Natural killer cell treated with Interleukin-12 subunit alpha and Interleukin-12 subunit beta and Interleukin-15 and Interleukin-18, amount 100 ng/mL, for 72 hours (primary cell): ENCODE results near the gene SIM1. TPM values are rescaled to one million over a fixed set of nuclear protein-coding genes. Genes with fewer than 3 reads are reported as not detected.
A peak's percentile ranks its signal among the peaks of the same experiment; 100 is the strongest.

Experiments
- ATAC-seq, 2 donors: fragments of 150-1000 bp; cut with Tn5 transposase in 1 of 2; sonication (Bioruptor Pico), chemical (Tn5 transposase) in 1 of 2; 2 replicates each; pipeline ENCODE4 v1.10.0; 2021
- DNase-seq: peaks from one replicate; pipeline ENCODE4 v3.0.0; 2022; ENCODE audit warnings: low spot score
- H3K27ac Mint-ChIP-seq, 2 donors: 1 replicate in 1 of 2; 2 replicates in 1 of 2; pipeline ENCODE4 v1.8.0; 2022; ENCODE audit warnings: mixed read lengths in 2 of 2, mild to moderate bottlenecking in 1 of 2, moderate library complexity in 1 of 2
- H3K27me3 Mint-ChIP-seq, 2 donors: 1 replicate in 1 of 2; 2 replicates in 1 of 2; pipeline ENCODE4 v1.8.0; 2022; ENCODE audit warnings: mixed read lengths in 2 of 2
- H3K36me3 Mint-ChIP-seq: one replicate; pipeline ENCODE4 v1.8.0; 2022; ENCODE audit warnings: mixed read lengths
- H3K4me1 Mint-ChIP-seq, 2 donors: 1 replicate in 1 of 2; 2 replicates in 1 of 2; pipeline ENCODE4 v1.8.0; 2022; ENCODE audit warnings: low read depth in 2 of 2, mixed read lengths in 2 of 2, mild to moderate bottlenecking in 1 of 2
- H3K4me3 Mint-ChIP-seq: one replicate; pipeline ENCODE4 v1.8.0; 2022; ENCODE audit warnings: mixed read lengths
- H3K9me3 Mint-ChIP-seq: 2 replicates; pipeline ENCODE4 v1.8.0; 2022; ENCODE audit warnings: mixed read lengths
- total RNA-seq, 2 donors: library from RNA; stranded (reverse); gene quantifications; one replicate each; pipeline ENCODE4 v1.2.3, GENCODE V29; 2022

SIM1 gene
- total RNA-seq, 2 donors from 2014 or later: not detected

DNA sequence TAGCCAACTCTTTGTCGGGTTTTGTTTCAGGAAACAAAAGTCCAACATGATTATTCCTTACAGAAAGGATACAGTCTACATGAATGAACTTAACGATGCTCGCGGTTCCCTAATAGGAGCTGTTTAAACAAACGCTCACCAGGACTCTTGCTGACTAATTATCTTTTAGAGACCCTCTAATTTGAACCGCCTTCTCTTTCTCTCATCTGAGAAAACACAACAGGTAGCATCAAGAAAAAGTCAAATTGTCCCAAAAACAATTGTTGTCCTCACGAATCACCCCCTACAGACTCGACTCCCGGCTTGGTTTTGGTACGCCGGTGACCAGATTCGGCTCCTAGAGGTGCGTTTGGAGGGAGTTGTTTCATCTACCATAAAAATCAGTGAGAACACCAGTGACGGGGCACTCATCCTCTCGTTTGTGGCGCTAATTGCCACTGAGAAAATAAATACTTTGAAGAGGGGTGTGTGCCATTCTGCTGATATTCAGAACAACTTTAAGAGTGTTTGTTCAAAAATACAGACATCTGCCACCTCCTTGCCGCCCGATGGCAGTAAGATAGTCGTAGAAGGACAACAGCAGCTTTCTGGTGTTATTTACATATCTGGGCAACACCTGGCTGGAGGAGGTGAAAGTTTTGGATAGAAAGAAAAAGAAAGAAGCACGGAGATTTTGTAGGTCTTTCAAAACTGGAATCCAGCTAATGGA is 1.1 kb upstream of the SIM1 start:
- Mint-ChIP-seq H3K9me3 (no peaks in the 10 kb centered on the region), H3K4me3 (peak overlapping the region; percentile 22), H3K36me3 (peaks cover 23% of the 10 kb centered on the region), H3K4me1 (peaks cover 5 to 19% of the 10 kb centered on the region in 2 donors), H3K27ac (no peak overlapping the region), H3K27me3 (peaks cover 48 to 67% of the 10 kb centered on the region in 2 donors)
- DNase-seq: no peak
- no peak for ATAC-seq

DNA sequence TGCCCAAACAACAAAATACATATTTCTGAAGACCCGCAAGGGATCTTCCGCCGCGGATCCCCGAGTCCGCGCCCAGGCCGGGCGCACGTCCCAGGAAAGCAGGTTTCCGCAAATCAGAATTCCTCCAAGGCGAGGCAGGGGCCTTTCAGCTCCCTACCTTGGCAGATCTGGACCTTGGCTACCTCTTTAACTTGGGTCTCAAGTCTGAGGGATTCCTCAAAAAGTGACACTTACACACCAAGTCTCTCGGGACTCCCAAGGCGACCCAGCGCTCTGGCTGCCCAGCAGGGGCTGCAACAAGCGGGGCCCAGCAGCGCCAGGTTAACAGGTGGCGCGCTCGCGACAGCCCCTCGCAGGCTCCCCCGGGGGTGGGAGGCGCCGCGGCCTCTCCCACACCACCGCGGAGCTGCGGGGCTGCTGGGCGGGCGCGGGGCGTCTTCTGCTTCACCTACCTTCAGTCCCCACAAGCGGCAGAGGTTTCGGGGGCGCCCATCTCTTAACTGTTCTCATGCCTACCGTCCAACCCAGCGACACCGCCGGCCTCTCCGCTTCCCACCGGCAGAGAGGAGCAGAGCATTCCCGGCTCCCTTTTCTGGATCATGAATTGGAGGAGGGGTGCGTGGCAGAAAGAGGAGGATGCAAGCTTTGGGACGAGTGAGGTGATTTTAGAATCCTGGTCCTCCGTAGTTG is 414 bp downstream of the SIM1 start:
- H3K4me1 Mint-ChIP-seq: peaks cover 5 to 19% of the 10 kb centered on the region in 2 donors
- H3K9me3 Mint-ChIP-seq: peaks cover 4% of the 10 kb centered on the region
- peaks cover 23% of the 10 kb centered on the region for H3K36me3 Mint-ChIP-seq
- no peak for ATAC-seq
- no peak overlapping the region for H3K4me3 Mint-ChIP-seq
- no peak for DNase-seq
- no peak overlapping the region for H3K27ac Mint-ChIP-seq
- H3K27me3 Mint-ChIP-seq: peaks cover 48 to 72% of the 10 kb centered on the region in 2 donors

DNA sequence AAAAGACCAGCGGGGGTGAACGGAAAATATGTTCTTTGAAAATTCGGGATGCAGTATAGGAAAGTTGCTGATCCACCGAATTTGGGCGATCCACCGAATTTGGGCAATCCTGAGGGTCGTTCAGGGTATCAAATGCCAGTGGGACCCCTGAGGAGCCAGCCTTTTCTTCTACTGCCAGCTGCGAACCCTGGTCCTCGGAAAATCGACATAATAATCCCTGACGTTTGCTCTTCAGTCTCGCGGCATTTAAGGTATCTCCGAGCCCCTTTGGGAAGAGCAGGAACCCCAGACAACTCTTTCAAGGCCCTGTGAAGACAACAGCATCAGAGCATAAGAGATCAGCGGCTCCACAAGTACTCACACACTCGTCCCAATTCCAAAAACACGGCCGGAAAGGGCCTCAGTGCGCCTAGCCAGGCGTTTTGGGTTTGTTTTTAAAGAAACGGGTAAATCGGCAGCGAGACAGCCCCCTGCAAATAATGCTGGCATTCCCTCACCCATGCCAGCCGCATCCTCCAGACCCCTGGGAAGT is 1.0 kb downstream of the SIM1 start:
- no peak for ATAC-seq

DNA sequence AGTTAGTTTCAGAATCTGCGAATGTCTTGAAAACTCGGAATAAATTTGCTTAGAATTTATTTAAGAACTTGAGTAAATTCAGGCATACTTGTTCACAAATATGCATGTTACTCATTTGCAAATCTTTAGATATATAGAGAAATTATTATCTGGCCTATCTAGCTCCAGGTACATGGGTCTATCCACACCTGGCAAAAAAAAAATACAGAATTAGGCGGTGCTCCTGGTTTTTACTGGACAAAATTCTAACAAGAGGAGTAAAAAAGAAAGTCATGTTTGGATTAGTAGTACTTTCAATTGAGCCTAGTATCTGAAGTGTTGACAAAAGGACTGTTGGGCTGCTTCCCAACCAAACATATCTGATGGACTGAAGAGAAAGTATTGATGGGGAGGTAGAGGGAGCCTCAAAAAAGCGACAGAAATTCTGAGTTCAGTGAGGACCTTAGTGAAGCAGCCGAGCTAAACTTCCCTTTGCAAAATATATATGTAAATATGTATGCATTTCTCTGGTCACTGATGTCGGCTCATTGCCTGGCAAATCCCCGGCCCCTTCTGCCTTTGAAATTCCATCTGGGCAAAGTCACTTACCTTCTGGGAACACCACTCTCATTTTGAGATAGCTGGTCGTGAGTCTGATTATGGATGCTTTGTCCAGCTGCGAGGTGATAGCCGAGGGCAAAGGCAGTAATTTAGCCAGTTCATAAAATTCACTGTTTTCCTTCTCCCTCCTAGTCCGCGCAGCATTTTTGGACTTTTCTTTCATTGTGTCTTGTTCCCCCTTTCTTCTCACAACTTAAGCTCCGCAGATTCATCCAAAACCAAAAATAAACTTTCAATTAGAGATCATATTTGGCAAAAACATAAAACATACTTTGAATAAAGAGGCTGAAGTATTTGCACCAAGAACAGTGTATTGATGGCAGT is 1.8 kb downstream of the SIM1 start:
- Mint-ChIP-seq H3K36me3 (peaks cover 20% of the 10 kb centered on the region), H3K27me3 (peaks cover 53 to 80% of the 10 kb centered on the region in 2 donors), H3K9me3 (peaks cover 4% of the 10 kb centered on the region), H3K4me3 (no peak overlapping the region), H3K4me1 (peaks cover 6 to 17% of the 10 kb centered on the region in 2 donors), H3K27ac (peak overlapping the region in 1 of 2 donors; percentile 41)
- DNase-seq (no peak), ATAC-seq (no peak)

More for the DNA sequence above, 1.0 kb downstream of the SIM1 start:
- Mint-ChIP-seq H3K4me1 (peaks cover 5 to 19% of the 10 kb centered on the region in 2 donors), H3K27me3 (peaks cover 54 to 79% of the 10 kb centered on the region in 2 donors), H3K4me3 (no peak overlapping the region), H3K27ac (peak overlapping the region in 1 of 2 donors; percentile 41), H3K9me3 (peaks cover 4% of the 10 kb centered on the region), H3K36me3 (peaks cover 23% of the 10 kb centered on the region)
- DNase-seq: no peak

DNA sequence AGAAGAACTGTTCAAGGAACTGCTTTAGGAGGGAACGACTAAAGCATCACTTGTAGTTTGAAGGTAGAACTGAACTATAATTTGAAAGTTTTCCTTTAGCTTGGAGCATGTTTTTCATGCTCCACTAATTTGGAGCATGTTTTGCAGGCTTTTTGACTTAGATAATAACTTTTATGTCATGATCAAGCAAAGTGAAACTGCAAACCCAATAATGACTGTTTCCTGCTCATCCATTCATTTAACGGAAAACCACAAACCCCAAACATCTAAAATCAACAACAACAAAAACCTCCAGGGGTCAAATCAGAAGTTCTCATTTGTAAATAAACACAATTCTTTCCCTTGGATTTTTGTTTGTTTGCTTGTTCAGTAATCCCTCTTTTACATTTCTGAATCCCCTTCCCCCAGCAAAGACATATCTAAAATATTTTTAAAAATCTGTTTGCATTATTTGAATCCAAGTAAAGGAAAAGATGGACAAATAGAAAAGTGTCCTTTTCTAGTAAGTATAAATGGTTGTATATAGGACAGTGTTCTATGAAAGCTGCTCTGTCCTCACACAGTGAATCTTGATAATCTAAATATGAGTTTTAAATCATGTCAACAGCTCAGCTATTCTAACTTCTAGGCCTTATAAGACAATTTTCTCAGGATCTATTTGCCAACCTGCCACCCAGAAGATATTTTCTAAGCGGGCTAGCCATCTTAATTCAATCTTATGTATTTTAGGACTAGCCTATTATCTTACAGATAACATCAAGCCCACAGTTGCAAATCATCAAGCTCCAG is 2.6 kb downstream of the SIM1 start:
- H3K27me3 Mint-ChIP-seq: peaks cover 50 to 80% of the 10 kb centered on the region in 2 donors
- H3K27ac Mint-ChIP-seq: no peak overlapping the region
- peaks cover 7 to 14% of the 10 kb centered on the region in 2 donors for H3K4me1 Mint-ChIP-seq
- H3K4me3 Mint-ChIP-seq: peak overlapping the region; percentile 51
- H3K36me3 Mint-ChIP-seq: peaks cover 17% of the 10 kb centered on the region
- DNase-seq: no peak
- ATAC-seq: no peak
- H3K9me3 Mint-ChIP-seq: peaks cover 4% of the 10 kb centered on the region

DNA sequence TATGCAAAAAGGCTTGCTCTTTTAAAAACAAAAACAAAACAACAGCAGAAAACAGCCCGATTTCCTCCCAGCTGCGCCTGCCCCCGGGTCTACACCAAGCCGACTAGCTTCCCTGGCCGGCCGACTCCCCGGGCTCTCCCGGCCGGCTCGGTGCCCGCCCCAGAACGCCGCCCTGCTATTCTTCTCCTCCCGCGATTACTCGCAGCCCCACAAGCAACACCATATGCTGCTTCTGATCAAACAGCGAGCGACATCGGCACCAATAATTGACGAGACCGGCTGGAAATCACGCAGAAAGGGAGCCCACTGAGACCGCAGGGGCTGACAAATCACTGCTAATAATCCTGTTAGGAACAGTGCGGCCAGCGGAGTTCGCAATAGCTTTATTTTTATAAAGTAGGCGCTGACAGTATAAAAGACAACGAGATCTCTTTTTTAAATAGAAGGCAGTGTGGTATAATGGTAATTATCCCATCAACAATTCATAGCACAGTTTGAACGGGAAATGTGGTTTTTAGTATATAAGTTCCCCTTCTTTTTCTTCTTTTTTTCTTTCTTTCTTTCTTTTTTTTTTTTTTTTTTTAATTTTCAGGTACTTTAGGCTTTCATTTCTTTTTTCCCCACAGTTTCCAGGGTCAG is 3.3 kb downstream of the SIM1 start:
- H3K27ac Mint-ChIP-seq: no peak overlapping the region
- no peak for ATAC-seq
- DNase-seq: no peak
- peaks cover 15% of the 10 kb centered on the region for H3K36me3 Mint-ChIP-seq
- H3K27me3 Mint-ChIP-seq: peaks cover 45 to 80% of the 10 kb centered on the region in 2 donors
- peaks cover 4% of the 10 kb centered on the region for H3K9me3 Mint-ChIP-seq
- peak overlapping the region; percentile 51 for H3K4me3 Mint-ChIP-seq
- peaks cover 7 to 14% of the 10 kb centered on the region in 2 donors for H3K4me1 Mint-ChIP-seq

DNA sequence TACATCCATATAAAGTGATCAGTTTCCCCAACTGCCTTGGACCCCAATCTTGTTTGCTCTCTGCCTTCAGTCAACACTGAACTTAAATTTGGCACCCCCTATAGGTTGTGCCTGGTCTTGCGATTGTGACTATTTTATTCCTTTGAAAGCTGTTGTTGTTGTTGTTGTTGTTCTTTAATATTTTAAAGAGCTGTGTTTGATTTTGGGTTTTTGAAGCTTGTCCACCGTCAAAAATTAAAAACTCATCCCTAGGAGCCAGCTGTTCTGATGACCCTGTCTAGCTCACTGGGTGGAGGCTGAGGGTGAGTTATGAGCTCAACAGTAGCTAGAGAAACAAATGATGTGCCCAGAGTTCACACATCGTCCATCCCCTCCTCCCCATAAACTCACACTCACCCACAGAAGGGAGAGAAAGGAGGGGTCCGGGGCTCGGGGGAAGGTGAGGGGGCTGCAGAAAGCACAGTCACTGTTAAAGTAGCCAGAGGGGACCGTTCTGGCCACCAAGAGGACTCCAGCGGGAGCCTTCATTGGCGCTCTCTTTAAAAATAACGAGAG is 4.0 kb downstream of the SIM1 start:
- peaks cover 4 to 14% of the 10 kb centered on the region in 2 donors for H3K4me1 Mint-ChIP-seq
- H3K36me3 Mint-ChIP-seq: peaks cover 11% of the 10 kb centered on the region
- H3K9me3 Mint-ChIP-seq: peaks cover 4% of the 10 kb centered on the region
- DNase-seq: no peak
- no peak for ATAC-seq
- no peak overlapping the region for H3K27ac Mint-ChIP-seq
- H3K4me3 Mint-ChIP-seq: no peak overlapping the region
- peaks cover 46 to 79% of the 10 kb centered on the region in 2 donors for H3K27me3 Mint-ChIP-seq

DNA sequence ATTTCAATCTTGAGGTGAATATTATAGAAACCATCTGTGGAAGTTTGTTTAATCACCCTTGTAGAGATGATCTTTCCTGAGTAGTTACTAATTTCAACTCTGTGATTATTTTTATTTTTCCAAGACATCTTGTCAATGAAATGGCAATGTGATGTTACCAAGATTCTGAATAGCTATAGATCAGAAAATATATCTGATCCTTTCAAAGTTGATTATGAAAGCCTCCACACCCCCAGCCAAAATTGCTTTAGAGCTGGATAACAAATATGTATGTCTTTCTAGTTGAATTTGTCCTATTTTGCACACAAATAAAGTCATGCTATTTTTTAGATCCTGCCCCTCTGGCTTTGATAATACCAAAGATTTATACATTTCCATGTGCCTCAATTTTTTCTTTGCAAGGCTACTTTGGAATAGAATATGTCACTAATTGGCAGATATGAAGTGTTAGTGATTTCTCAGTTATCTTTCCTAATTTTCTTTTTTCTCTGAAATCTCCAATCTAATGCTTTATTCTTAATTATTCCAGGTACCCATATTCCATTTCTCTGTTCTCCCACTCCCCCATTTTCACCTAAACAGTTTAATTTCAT is 5.0 kb downstream of the SIM1 start:
- peaks cover 50 to 85% of the 10 kb centered on the region in 2 donors for H3K27me3 Mint-ChIP-seq
- no peak overlapping the region for H3K4me3 Mint-ChIP-seq
- H3K4me1 Mint-ChIP-seq: peaks cover 4 to 14% of the 10 kb centered on the region in 2 donors
- ATAC-seq (no peak), DNase-seq (no peak)
- peaks cover 11% of the 10 kb centered on the region for H3K36me3 Mint-ChIP-seq
- H3K27ac Mint-ChIP-seq: no peak overlapping the region
- H3K9me3 Mint-ChIP-seq: peaks cover 7% of the 10 kb centered on the region

DNA sequence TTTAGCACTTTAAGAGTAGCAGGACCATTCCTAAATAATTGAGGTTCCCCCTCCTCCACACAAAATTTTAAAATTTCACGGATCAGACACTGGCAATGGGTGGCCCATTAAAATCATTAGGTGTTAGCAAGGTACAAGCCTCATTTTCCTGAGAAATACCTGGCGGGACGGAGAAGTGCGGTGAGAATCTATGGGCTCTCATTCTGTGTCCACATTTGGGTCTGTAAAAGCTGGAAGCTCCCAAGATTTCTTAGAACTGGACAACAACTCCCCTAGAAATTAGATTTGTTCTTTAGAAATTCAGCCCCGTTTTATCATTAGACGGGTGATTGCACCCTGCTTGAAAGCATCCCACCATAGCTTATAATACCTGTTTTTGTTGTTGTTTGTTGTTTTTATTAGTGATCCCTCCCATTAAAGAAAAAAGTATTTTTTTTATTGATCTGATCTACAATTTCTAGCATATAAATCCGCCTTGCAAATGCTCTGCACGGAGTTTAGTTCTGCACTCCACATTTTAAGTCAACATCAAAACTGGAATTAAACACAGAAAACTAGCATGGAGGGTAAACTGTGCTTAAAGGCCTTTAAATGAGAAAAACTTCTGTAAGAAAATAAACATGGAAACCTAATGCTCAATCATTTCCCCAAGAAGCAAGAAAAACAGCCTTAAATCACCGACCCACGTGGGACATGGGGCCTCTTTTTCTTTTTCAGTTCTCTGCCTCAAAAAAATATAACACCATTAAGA is 5.7 kb downstream of the SIM1 start:
- peaks cover 4 to 14% of the 10 kb centered on the region in 2 donors for H3K4me1 Mint-ChIP-seq
- H3K36me3 Mint-ChIP-seq: peaks cover 11% of the 10 kb centered on the region
- H3K4me3 Mint-ChIP-seq: no peak overlapping the region
- DNase-seq: no peak
- no peak for ATAC-seq
- no peak overlapping the region for H3K27ac Mint-ChIP-seq
- peaks cover 55 to 91% of the 10 kb centered on the region in 2 donors for H3K27me3 Mint-ChIP-seq
- peaks cover 7% of the 10 kb centered on the region for H3K9me3 Mint-ChIP-seq

DNA sequence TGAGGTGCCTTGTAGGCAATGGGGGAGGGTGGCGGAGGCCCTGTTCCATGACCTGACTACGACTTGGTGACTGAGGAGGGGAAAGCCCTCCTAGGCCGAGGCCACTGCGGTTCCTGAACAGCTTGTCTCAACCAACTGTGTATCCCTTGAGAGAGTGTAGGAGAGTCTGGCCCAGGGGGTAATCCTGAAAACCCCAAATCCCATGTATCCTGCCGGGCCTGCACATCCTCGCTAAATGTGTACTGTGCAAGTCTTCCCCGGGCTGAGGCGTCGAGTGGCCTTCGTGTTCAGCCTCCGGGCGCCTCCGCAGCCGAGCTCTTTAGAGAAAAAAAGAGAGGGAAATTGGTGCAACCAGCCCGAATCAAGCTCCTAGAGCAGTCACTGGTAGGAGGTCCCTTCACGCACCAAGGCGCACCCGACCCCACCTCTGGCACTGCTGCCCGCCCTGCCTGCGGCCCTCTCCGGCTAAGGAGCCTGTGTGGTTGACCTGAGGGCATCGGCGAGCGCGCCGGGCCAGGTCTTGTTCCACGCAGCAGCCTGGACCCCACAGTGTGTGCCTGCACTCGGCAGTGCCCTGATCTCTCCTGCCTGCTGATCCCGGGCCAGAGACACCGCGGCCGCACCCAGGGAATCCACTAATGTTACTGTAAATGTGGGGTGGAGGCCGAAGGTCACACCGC is 7.3 kb downstream of the SIM1 start:
- DNase-seq (no peak), ATAC-seq (no peak)
- Mint-ChIP-seq H3K27ac (no peak overlapping the region), H3K9me3 (peaks cover 7% of the 10 kb centered on the region), H3K4me1 (peaks cover 4 to 9% of the 10 kb centered on the region in 2 donors), H3K4me3 (no peak overlapping the region), H3K36me3 (peaks cover 4% of the 10 kb centered on the region), H3K27me3 (peaks cover 52 to 81% of the 10 kb centered on the region in 2 donors)

DNA sequence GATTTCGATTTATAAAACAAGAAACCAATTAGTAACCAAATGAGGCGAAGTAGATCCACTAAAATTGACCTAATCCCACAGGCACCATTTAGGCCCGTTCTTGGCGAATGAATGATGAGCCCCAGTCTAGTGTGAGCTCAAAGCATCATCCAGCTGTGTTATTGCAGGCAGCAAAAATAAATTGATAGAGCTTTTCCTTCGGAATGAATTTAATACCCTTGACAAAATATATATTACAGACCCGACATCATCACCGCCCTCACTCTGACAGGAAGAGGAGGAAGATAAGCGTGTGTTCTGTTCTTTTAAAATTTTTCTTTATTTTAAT is 7.8 kb downstream of the SIM1 start:
- H3K27ac Mint-ChIP-seq: no peak overlapping the region
- ATAC-seq (no peak), DNase-seq (no peak)
- peaks cover 46 to 75% of the 10 kb centered on the region in 2 donors for H3K27me3 Mint-ChIP-seq
- H3K4me3 Mint-ChIP-seq: no peak overlapping the region
- H3K36me3 Mint-ChIP-seq: peaks cover 1% of the 10 kb centered on the region
- peaks cover 7% of the 10 kb centered on the region for H3K9me3 Mint-ChIP-seq
- H3K4me1 Mint-ChIP-seq: peaks cover 2 to 3% of the 10 kb centered on the region in 2 donors
